Fibroblast of pulmonary artery (primary cell): ENCODE measurements around the gene NR2C2.

ENCODE experiments used
- DNase-seq: peaks from one replicate; pipeline ENCODE4 v3.0.0-alpha.2; 2010; ENCODE audit warnings: low read depth
- H3K4me3 ChIP-seq: replicated peaks from 2 replicates; pipeline ENCODE4 v1.5.1; 2011; ENCODE audit warnings: low read depth, mild to moderate bottlenecking, control low read depth, low read length, moderate library complexity
- TF ChIP-seq, protein P1 (sequence below): IDR thresholded peaks from 2 replicates; pipeline ENCODE4 v1.5.1; 2011; ENCODE audit warnings: mild to moderate bottlenecking, control low read depth, low read length, inconsistent platforms; ENCODE audit errors: missing control alignments

Gene NR2C2

DNA sequence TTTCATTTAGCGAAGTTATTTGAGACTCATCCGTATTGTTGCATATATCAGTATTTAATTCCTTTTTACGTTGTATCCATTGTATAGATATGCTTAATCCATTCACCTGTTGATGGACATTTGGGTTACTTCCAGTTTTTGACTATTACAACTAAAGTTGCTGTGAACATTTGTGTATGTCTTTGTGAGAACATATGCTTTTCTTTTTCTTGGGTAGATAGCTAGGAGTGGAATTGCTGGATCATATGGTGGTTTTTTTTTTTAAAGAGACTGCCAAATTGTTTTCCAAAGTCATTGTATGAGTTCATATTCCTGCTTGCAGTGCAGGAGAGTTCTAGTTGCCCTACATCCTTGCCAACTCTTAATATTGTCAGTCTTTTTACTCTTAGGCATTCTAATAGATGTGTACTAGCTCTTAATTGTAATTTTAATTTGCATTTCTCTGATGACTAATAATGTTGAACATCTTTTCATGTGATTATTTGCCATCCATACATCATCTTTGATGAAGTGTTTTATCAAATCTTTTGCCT is 37.3 kb downstream of the NR2C2 start:
- H3K4me3 ChIP-seq, result no peak overlapping the region
- DNase-seq, result no peak
- TF ChIP-seq, protein P1, sequence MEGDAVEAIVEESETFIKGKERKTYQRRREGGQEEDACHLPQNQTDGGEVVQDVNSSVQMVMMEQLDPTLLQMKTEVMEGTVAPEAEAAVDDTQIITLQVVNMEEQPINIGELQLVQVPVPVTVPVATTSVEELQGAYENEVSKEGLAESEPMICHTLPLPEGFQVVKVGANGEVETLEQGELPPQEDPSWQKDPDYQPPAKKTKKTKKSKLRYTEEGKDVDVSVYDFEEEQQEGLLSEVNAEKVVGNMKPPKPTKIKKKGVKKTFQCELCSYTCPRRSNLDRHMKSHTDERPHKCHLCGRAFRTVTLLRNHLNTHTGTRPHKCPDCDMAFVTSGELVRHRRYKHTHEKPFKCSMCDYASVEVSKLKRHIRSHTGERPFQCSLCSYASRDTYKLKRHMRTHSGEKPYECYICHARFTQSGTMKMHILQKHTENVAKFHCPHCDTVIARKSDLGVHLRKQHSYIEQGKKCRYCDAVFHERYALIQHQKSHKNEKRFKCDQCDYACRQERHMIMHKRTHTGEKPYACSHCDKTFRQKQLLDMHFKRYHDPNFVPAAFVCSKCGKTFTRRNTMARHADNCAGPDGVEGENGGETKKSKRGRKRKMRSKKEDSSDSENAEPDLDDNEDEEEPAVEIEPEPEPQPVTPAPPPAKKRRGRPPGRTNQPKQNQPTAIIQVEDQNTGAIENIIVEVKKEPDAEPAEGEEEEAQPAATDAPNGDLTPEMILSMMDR, result no peak

DNA sequence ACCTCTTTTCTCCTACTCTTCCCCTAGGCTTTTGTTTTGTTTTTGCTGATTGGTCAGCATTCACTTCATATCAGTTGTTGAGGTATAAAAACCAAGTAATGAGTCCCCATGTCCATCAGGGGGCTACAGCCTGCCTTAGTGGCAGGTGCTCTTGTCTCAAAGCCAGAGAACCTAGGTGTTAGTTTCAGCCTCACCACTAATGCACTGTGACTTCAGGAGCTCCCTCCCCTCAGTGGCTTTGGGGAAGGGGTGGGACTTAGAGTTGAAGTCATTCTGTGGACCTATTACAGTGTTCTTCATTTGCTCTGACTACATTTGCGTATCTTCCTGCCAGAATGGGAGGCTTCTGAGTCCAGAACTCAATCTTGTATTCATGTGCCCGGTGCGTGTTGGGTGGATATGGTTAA is 41.6 kb downstream of the NR2C2 start:
- DNase-seq, result no peak
- TF ChIP-seq, protein P1, result no peak
- no peak overlapping the region for H3K4me3 ChIP-seq

DNA sequence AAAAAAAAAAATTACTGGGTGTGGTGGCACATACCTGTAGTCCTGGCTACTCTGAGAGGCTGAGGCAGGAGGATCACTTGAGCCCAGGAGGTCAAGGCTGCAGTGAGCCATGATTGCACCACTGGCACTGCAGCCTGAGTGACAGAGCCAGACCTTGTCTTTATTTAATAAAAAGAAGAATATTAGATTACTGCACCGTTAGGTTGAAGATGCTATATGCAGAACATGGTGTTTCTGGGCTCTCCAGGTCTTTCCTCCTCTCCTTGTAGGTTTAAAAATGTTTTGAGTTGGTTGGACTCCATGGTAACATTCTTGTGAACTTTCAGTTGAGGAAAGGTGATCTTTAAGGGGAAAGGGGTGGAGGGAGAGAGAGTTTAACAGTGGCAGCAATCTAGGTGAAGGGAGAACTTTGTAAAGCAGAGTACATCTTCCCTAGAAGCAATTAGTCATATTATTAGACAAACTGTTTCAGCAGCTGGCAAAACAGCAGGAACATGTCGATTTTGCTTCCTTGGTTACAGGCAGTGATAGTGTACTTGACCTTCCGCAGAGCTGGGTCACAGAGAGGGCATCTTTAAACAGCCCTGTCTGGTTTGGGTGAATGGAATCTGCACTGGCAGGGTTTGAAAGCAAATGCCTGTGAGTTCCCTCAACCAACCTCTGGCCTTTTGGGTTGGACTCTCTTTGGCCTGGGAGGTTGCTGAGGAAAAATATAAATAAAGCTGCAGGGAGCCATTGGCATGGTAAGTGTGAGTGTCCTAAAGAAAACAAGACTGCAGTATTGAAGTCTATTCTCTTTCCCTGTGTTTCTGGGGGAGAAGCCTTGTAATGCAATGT is 42.8 kb downstream of the NR2C2 start:
- TF ChIP-seq, protein P1, result no peak
- DNase-seq, result peak; percentile 27

DNA sequence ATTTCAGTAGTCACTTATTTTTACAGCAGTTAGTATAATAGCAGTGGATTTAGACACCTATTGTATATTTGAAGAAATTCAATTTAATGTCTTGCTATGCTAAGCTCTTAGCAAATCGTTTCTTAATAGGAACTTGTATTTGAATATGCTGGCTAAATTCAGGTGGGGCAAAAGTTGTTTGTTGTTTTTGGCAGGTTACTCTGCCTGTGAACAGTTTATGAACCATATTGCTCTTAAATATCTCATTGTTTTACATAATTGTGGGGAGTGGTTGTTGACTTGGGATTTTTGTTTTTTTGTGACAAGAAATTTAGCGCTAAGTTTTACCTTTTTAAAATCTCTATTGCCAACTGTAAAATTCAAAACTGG is 43.4 kb downstream of the NR2C2 start:
- TF ChIP-seq, protein P1, result no peak
- DNase-seq, result no peak

More for the DNA sequence above, 42.8 kb downstream of the NR2C2 start:
- H3K4me3 ChIP-seq, result no peak overlapping the region

DNA sequence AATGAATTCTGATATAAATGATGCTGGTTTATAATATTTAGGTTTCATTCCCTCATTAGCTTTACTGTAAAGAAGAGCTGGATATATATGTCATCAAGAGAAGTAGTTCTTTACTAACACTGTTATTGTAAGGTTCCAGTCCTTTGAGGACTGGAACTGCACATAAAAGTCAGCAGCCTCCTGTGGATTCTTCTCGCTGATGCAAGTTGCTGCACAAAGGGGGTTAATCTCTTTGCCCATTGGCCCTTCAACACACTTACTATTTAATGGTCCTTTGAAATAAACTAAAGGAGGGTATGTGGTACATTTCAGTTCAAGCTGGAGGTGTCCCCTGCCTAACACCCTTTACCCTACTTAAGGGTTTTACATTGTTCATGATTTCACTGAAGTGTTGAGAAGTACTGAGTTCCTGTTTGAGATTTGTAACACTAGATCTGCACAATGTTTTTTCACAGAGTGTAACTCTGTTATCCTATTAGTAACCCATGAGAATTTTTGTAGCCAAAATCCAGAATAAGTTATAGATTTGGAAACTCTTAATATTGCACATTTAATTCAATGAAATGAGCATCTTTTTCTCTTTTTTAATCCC is 43.9 kb downstream of the NR2C2 start:
- DNase-seq, result no peak
- TF ChIP-seq, protein P1, result no peak
- H3K4me3 ChIP-seq, result no peak overlapping the region

More for the DNA sequence above, 43.4 kb downstream of the NR2C2 start:
- no peak overlapping the region for H3K4me3 ChIP-seq

DNA sequence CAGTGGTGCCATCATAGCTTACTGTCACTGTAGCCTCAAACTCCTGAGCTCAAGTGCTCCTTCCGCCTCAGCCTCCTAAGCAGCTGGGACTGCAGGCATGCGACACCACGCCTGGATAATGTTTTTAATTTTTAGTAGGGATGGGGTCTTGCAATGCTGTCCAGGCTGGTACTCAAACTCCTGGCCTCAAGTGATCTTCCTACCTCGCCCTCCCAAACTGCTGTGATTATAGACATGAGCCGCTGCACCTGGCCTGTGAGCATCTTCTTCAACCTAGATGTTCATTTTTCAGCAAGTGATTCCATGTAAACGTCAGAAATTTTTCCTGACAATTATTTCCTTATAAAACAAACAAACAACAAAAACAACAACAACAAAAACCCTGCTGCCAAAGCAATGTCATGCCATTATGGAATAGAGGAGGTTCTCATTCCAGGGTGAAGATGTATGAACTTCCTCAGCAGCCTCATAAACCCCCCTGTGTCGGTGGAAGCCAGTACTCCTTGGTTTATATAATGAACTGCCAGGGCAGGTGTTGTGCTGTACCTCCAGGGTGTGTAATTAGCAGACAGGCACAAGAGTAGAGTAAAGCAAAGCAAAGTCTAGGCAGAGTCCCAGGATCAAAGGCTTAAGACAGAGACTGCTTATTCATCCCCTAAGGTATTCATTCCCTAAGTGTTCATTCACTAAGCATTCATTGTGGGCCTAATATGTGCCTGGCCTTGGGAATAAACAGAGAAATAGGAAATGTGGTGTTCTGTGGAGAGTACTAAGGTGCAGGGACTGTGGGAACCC is 44.6 kb downstream of the NR2C2 start:
- no peak for DNase-seq
- H3K4me3 ChIP-seq, result no peak overlapping the region
- TF ChIP-seq, protein P1, result no peak
